ENCODE data around the gene THBD. TPM values are rescaled to one million over a fixed set of nuclear protein-coding genes. Genes with fewer than 3 reads are reported as not detected.

The THBD gene
- total RNA-seq, 1 donor from 2014 or later = not detected

GRCh38 chr20:23050076-23050838 lies 785 bp upstream of the THBD start:
- Mint-ChIP-seq H3K36me3 (ENCODE audit: low read depth) (no peaks in the 10 kb centered on the region), H3K4me1 (peaks cover 2% of the 10 kb centered on the region), H3K27me3 (peaks cover 41% of the 10 kb centered on the region), H3K27ac (no peak overlapping the region), H3K4me3 (no peak overlapping the region), H3K9me3 (no peaks in the 10 kb centered on the region)
- ATAC-seq (ENCODE audit: low read depth) = no peak
- intact Hi-C loops (cut with micrococcal nuclease) = no loop called here
- POLR2A ChIA-PET = no interaction called here
- CTCF ChIA-PET = no interaction called here
- DNase-seq = no peak
- TF ChIP-seq CTCF (IDR thresholded peaks at IDR 0.05) = no peak

GRCh38 chr20:23048283-23049200 lies 930 bp downstream of the THBD start:
- Mint-ChIP-seq H3K4me3 (no peak overlapping the region), H3K27me3 (peaks cover 45% of the 10 kb centered on the region), H3K9me3 (no peaks in the 10 kb centered on the region), H3K36me3 (ENCODE audit: low read depth) (no peaks in the 10 kb centered on the region), H3K4me1 (peaks cover 2% of the 10 kb centered on the region), H3K27ac (no peak overlapping the region)
- TF ChIP-seq CTCF (IDR thresholded peaks at IDR 0.05) = no peak
- no peak for ATAC-seq (ENCODE audit: low read depth)
- POLR2A ChIA-PET = no interaction called here
- no peak for DNase-seq
- CTCF ChIA-PET = no interaction called here
- intact Hi-C loops (cut with micrococcal nuclease) = no loop called here

- POLR2A ChIA-PET = no interaction called here
- ATAC-seq (ENCODE audit: low read depth) = no peak
- intact Hi-C loops (cut with micrococcal nuclease) = no loop called here
Measured at GRCh38 chr20:23047738-23048214, 1.7 kb downstream of the THBD start.

DNA sequence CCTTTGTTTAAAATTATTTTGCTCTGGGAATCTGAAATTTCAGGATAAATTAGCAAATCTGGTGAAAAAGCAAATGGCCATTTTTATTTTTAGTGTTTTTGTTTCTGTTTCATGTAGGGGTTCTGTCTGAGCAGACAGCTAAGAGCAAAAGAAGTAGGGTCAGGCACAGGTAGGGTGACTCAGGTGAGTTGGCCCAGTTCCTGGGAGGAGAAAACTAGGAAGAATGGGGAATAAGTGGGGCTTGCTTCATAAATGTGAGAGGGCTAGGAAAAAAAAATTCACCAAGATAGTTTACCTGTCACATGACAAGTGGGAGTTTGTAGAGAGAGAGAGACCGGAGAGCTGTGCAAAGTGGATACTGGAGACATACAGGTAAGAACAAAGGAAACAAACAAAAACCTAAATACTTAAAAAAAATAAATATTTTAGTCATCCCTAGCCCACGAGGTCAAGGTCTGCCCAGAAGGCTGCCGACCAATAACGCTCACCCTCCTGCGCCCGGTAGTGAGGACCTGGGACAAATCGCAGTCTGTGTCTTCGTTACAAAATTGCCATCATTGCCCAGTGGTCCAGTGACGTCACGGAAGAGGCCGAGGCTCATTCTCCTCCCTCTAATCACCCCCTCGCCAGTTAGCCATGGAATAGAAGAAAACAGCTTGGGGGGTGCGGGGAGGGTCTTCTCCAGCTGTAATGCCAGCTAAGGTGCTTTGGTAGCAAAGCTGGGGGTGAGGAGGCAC lies 2.3 kb downstream of the THBD start:
- ChIA-PET CTCF (no interaction called here), POLR2A (no interaction called here)
- Mint-ChIP-seq H3K27me3 (peaks cover 37% of the 10 kb centered on the region), H3K36me3 (ENCODE audit: low read depth) (no peaks in the 10 kb centered on the region), H3K4me3 (no peak overlapping the region), H3K4me1 (peaks cover 2% of the 10 kb centered on the region), H3K27ac (no peak overlapping the region), H3K9me3 (no peaks in the 10 kb centered on the region)
- no peak for ATAC-seq (ENCODE audit: low read depth)
- DNase-seq = no peak
- TF ChIP-seq CTCF (IDR thresholded peaks at IDR 0.05) = no peak
- intact Hi-C loops (cut with micrococcal nuclease) = no loop called here

More at GRCh38 chr20:23047738-23048214, 1.7 kb downstream of the THBD start:
- TF ChIP-seq CTCF (IDR thresholded peaks at IDR 0.05) = no peak
- Mint-ChIP-seq H3K27ac (no peak overlapping the region), H3K27me3 (peaks cover 41% of the 10 kb centered on the region), H3K4me1 (peaks cover 2% of the 10 kb centered on the region), H3K36me3 (ENCODE audit: low read depth) (no peaks in the 10 kb centered on the region), H3K9me3 (no peaks in the 10 kb centered on the region), H3K4me3 (no peak overlapping the region)
- CTCF ChIA-PET = no interaction called here
- DNase-seq = no peak

Data from activated B cell treated with CpG ODN at 0.5 μM for 24 hours (primary cell).